ENCODE measurements around the gene PKP1. TPM values are rescaled to one million over a fixed set of nuclear protein-coding genes. Genes with fewer than 3 reads are reported as not detected.

The PKP1 gene
- total RNA-seq, 2 donors from 2014 or later, result 0.18 to 0.44 TPM

DNA sequence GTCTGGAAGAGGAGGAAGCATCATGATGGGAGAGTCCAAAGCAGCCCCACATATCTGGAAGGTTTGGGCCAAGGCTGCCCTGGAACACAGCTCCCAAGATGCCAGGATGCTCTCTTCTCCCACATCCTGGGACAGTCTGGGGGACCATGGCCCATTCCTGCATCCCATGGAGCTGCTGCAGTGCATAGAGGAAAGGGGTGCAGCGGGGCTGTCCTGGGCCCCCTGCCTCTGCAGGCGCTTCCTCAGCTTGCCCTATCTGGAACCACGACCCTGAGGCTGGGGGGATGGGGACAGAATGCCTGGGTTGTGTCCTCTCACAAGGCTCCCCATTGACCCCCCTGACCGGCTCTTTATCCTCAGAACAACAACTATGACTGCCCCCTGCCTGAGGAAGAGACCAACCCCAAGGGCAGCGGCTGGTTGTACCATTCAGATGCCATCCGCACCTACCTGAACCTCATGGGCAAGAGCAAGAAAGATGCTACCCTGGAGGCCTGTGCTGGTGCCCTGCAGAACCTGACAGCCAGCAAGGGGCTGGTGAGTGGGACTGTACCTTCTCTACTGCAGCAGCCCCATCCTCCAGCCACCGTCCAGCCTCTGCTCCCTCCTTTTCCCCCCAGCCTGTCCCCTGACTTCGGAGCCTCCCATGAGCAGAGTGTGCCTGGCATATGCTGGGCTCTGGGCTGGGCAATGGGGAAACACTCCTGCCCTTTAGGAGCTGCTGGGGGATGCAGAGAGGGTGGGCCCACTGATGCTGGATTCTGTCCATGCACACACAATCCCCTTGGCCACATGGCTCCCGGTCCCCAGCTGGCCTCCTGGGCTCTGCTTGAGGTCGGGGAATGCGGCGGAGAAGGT is 39.6 kb downstream of the PKP1 start:
- Histone ChIP-seq H3K36me3 (ENCODE audit: control insufficient read depth, insufficient read depth, low read length) (no peaks in the 10 kb centered on the region), H3K9ac (ENCODE audit: extremely low read depth, low read length, poor library complexity, severe bottlenecking) (no peak overlapping the region), H3K4me3 (ENCODE audit: low read length) (no peak overlapping the region), H3K9me3 (ENCODE audit: control insufficient read depth, low read length) (no peaks in the 10 kb centered on the region), H3K27ac (ENCODE audit: low read depth, low read length) (no peak overlapping the region), H3K4me1 (ENCODE audit: control insufficient read depth, insufficient read depth, low read length) (peaks cover 3% of the 10 kb centered on the region), H3K27me3 (ENCODE audit: control insufficient read depth, insufficient read depth, low read length, poor library complexity, severe bottlenecking) (no peaks in the 10 kb centered on the region)
- Mint-ChIP-seq H3K4me3 (no peak overlapping the region), H3K27me3 (ENCODE audit: insufficient read depth) (peaks cover 12% of the 10 kb centered on the region), H3K4me1 (no peaks in the 10 kb centered on the region), H3K36me3 (ENCODE audit: low read depth) (no peaks in the 10 kb centered on the region), H3K9me3 (no peaks in the 10 kb centered on the region), H3K27ac (no peak overlapping the region)
- 92 to 94% methylated on average over 8 to 12 of the region's 12 CpGs for WGBS, 2 experiments (ENCODE audit: insufficient coverage in 1 of 2, insufficient read length in 1 of 2)
- TF ChIP-seq, protein P1, sequence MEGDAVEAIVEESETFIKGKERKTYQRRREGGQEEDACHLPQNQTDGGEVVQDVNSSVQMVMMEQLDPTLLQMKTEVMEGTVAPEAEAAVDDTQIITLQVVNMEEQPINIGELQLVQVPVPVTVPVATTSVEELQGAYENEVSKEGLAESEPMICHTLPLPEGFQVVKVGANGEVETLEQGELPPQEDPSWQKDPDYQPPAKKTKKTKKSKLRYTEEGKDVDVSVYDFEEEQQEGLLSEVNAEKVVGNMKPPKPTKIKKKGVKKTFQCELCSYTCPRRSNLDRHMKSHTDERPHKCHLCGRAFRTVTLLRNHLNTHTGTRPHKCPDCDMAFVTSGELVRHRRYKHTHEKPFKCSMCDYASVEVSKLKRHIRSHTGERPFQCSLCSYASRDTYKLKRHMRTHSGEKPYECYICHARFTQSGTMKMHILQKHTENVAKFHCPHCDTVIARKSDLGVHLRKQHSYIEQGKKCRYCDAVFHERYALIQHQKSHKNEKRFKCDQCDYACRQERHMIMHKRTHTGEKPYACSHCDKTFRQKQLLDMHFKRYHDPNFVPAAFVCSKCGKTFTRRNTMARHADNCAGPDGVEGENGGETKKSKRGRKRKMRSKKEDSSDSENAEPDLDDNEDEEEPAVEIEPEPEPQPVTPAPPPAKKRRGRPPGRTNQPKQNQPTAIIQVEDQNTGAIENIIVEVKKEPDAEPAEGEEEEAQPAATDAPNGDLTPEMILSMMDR (conservative IDR thresholded peaks at IDR 0.05), result no peak
- DNase-seq, result no peak

DNA sequence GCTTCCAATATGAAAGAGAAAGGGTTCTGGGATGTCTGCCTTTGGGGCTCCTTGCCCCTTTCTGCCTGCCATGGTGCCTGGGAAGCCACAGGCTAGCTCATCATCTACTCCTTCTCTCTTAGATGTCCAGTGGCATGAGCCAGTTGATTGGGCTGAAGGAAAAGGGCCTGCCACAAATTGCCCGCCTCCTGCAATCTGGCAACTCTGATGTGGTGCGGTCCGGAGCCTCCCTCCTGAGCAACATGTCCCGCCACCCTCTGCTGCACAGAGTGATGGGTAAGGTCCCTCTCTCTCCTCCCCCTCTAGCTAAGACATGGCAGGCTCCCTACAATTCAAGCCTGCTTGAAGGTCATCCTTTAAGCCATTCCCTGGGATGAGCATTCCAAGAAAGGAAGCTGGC is 41.0 kb downstream of the PKP1 start:
- H3K4me3 Mint-ChIP-seq, result no peak overlapping the region
- peaks cover 12% of the 10 kb centered on the region for H3K27me3 Mint-ChIP-seq (ENCODE audit: insufficient read depth)

DNA sequence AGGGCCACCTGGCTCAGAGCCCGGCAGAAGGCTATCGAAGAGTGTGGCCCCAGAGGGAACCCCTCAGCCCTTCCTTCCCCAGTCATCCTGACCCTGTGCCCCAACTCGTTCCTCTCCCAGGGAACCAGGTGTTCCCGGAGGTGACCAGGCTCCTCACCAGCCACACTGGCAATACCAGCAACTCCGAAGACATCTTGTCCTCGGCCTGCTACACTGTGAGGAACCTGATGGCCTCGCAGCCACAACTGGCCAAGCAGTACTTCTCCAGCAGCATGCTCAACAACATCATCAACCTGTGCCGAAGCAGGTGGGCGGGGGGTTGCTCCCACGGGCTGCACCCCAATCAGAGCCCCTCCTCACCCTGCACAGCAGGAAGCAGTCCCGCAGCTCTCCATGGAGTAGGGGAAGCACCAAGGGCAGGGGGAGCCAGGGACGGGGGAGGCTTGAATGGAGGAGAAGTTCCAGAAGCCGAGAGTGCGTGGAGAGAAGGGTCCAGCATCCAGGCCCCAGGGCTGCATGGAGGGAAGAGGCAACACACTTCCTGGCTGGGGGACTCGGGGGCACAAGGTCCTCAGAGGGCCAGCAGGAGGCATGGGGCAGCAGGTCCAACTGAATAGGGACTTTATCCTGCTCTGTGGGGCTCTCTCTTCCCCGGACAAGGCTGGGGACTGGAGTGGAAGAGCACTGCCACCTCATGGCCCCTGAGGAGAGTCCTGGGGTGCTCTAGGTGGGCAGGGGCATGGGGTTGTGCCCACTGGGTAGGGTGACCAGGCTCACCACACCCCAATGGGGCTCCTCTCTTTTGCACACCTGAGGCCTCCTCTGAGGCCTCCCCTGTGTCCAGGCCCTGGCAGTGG is 41.7 kb downstream of the PKP1 start:
- no peak overlapping the region for H3K9ac ChIP-seq (ENCODE audit: extremely low read depth, low read length, poor library complexity, severe bottlenecking)
- no peaks in the 10 kb centered on the region for H3K9me3 ChIP-seq (ENCODE audit: control insufficient read depth, low read length)
- WGBS, 2 experiments (ENCODE audit: insufficient coverage in 1 of 2, insufficient read length in 1 of 2), result 78 to 88% methylated on average over 12 to 16 of the region's 16 CpGs
- no peaks in the 10 kb centered on the region for H3K9me3 Mint-ChIP-seq
- H3K36me3 Mint-ChIP-seq (ENCODE audit: low read depth), result no peaks in the 10 kb centered on the region
- H3K27me3 ChIP-seq (ENCODE audit: control insufficient read depth, insufficient read depth, low read length, poor library complexity, severe bottlenecking), result no peaks in the 10 kb centered on the region
- peaks cover 7% of the 10 kb centered on the region for H3K4me1 Mint-ChIP-seq
- DNase-seq, result no peak
- no peak overlapping the region for H3K4me3 Mint-ChIP-seq
- peaks cover 15% of the 10 kb centered on the region for H3K4me1 ChIP-seq (ENCODE audit: control insufficient read depth, insufficient read depth, low read length)
- no peak overlapping the region for H3K4me3 ChIP-seq (ENCODE audit: low read length)
- TF ChIP-seq, protein P1 (conservative IDR thresholded peaks at IDR 0.05), result no peak
- no peak overlapping the region for H3K27ac ChIP-seq (ENCODE audit: low read depth, low read length)
- H3K27me3 Mint-ChIP-seq (ENCODE audit: insufficient read depth), result peaks cover 12% of the 10 kb centered on the region
- H3K27ac Mint-ChIP-seq, result no peak overlapping the region
- H3K36me3 ChIP-seq (ENCODE audit: control insufficient read depth, insufficient read depth, low read length), result no peaks in the 10 kb centered on the region

More for the DNA sequence above, 41.0 kb downstream of the PKP1 start:
- no peaks in the 10 kb centered on the region for H3K36me3 ChIP-seq (ENCODE audit: control insufficient read depth, insufficient read depth, low read length)
- H3K9me3 ChIP-seq (ENCODE audit: control insufficient read depth, low read length), result no peaks in the 10 kb centered on the region
- no peak overlapping the region for H3K27ac ChIP-seq (ENCODE audit: low read depth, low read length)
- no peak overlapping the region for H3K27ac Mint-ChIP-seq
- TF ChIP-seq, protein P1 (conservative IDR thresholded peaks at IDR 0.05), result no peak
- H3K9me3 Mint-ChIP-seq, result no peaks in the 10 kb centered on the region
- no peak for DNase-seq
- no peaks in the 10 kb centered on the region for H3K36me3 Mint-ChIP-seq (ENCODE audit: low read depth)
- WGBS, 2 experiments (ENCODE audit: insufficient coverage in 1 of 2, insufficient read length in 1 of 2), result 96 to 100% methylated on average over 1 to 4 of the region's 4 CpGs
- H3K4me1 Mint-ChIP-seq, result peaks cover 7% of the 10 kb centered on the region
- H3K4me3 ChIP-seq (ENCODE audit: low read length), result no peak overlapping the region
- H3K27me3 ChIP-seq (ENCODE audit: control insufficient read depth, insufficient read depth, low read length, poor library complexity, severe bottlenecking), result no peaks in the 10 kb centered on the region
- H3K4me1 ChIP-seq (ENCODE audit: control insufficient read depth, insufficient read depth, low read length), result peaks cover 15% of the 10 kb centered on the region
- H3K9ac ChIP-seq (ENCODE audit: extremely low read depth, low read length, poor library complexity, severe bottlenecking), result no peak overlapping the region

Data from endodermal cell (in vitro differentiated cells).